ENCODE data around the gene SPRR2A. TPM values are rescaled to one million over a fixed set of nuclear protein-coding genes. Genes with fewer than 3 reads are reported as not detected.

SPRR2A gene
- total RNA-seq, 1 experiment from 2014 or later: not detected

- no peaks in the 10 kb centered on the region for H3K9me3 ChIP-seq
- TF ChIP-seq CTCF (IDR thresholded peaks at IDR 0.05; ENCODE audit: insufficient read depth in 1 of 2, low read depth in 1 of 2, low read length in 1 of 2, severe bottlenecking in 1 of 2, unreplicated experiment in 1 of 2): no peak
- no peaks in the 10 kb centered on the region for H3K36me3 ChIP-seq (ENCODE audit: control insufficient read depth, insufficient read depth, low read length)
- Mint-ChIP-seq H3K4me1 (ENCODE audit: low read depth, unreplicated experiment) (no peaks in the 10 kb centered on the region), H3K27me3 (ENCODE audit: insufficient read depth, unreplicated experiment) (peaks cover 3% of the 10 kb centered on the region), H3K27ac (ENCODE audit: unreplicated experiment) (no peak overlapping the region), H3K4me3 (ENCODE audit: unreplicated experiment) (no peak overlapping the region), H3K36me3 (ENCODE audit: insufficient read depth, unreplicated experiment) (no peaks in the 10 kb centered on the region), H3K9me3 (ENCODE audit: unreplicated experiment) (no peaks in the 10 kb centered on the region)
- intact Hi-C loops (cut with micrococcal nuclease; ENCODE audit: unreplicated experiment): no loop called here
- H3K4me3 ChIP-seq (ENCODE audit: low read depth, low read length): no peak overlapping the region
- no peak for DNase-seq
- no peaks in the 10 kb centered on the region for H3K27me3 ChIP-seq (replicated peaks; ENCODE audit: control insufficient read depth, insufficient read depth, low read length)
- BruUV-seq (replicated peaks): no TSS peak
- ChIA-PET POLR2A (no interaction called here), CTCF (no interaction called here)
- H3K4me1 ChIP-seq: no peaks in the 10 kb centered on the region
Measured at GRCh38 chr1:153028766-153029165, 28.5 kb downstream of the SPRR2A start.

GRCh38 chr1:153025797-153026196 lies 31.5 kb downstream of the SPRR2A start:
- DNase-seq: no peak
- Mint-ChIP-seq H3K4me3 (ENCODE audit: unreplicated experiment) (no peak overlapping the region), H3K27me3 (ENCODE audit: insufficient read depth, unreplicated experiment) (peaks cover 3% of the 10 kb centered on the region), H3K27ac (ENCODE audit: unreplicated experiment) (no peak overlapping the region), H3K9me3 (ENCODE audit: unreplicated experiment) (no peaks in the 10 kb centered on the region), H3K36me3 (ENCODE audit: insufficient read depth, unreplicated experiment) (no peaks in the 10 kb centered on the region), H3K4me1 (ENCODE audit: low read depth, unreplicated experiment) (no peaks in the 10 kb centered on the region)
- Histone ChIP-seq H3K36me3 (ENCODE audit: control insufficient read depth, insufficient read depth, low read length) (no peaks in the 10 kb centered on the region), H3K4me3 (ENCODE audit: low read depth, low read length) (no peak overlapping the region), H3K27me3 (replicated peaks; ENCODE audit: control insufficient read depth, insufficient read depth, low read length) (no peaks in the 10 kb centered on the region), H3K4me1 (no peaks in the 10 kb centered on the region), H3K9me3 (no peaks in the 10 kb centered on the region)
- ChIA-PET CTCF (no interaction called here), POLR2A (no interaction called here)
- BruUV-seq (replicated peaks): no TSS peak
- TF ChIP-seq CTCF (IDR thresholded peaks at IDR 0.05; ENCODE audit: insufficient read depth in 1 of 2, low read depth in 1 of 2, low read length in 1 of 2, severe bottlenecking in 1 of 2, unreplicated experiment in 1 of 2): no peak
- intact Hi-C loops (cut with micrococcal nuclease; ENCODE audit: unreplicated experiment): no loop called here

- H3K4me3 Mint-ChIP-seq (ENCODE audit: unreplicated experiment): no peak overlapping the region
- no peak for DNase-seq
- H3K4me1 Mint-ChIP-seq (ENCODE audit: low read depth, unreplicated experiment): no peaks in the 10 kb centered on the region
- H3K27me3 Mint-ChIP-seq (ENCODE audit: insufficient read depth, unreplicated experiment): peaks cover 7% of the 10 kb centered on the region
- no peak overlapping the region for H3K27ac Mint-ChIP-seq (ENCODE audit: unreplicated experiment)
- Histone ChIP-seq H3K9me3 (no peaks in the 10 kb centered on the region), H3K36me3 (ENCODE audit: control insufficient read depth, insufficient read depth, low read length) (no peaks in the 10 kb centered on the region), H3K4me3 (ENCODE audit: low read depth, low read length) (no peak overlapping the region), H3K27me3 (replicated peaks; ENCODE audit: control insufficient read depth, insufficient read depth, low read length) (no peaks in the 10 kb centered on the region), H3K4me1 (no peaks in the 10 kb centered on the region)
- no peak for TF ChIP-seq CTCF (IDR thresholded peaks at IDR 0.05; ENCODE audit: insufficient read depth in 1 of 2, low read depth in 1 of 2, low read length in 1 of 2, severe bottlenecking in 1 of 2, unreplicated experiment in 1 of 2)
- H3K36me3 Mint-ChIP-seq (ENCODE audit: insufficient read depth, unreplicated experiment): no peaks in the 10 kb centered on the region
- ChIA-PET CTCF (no interaction called here), POLR2A (no interaction called here)
- BruUV-seq (replicated peaks): no TSS peak
- H3K9me3 Mint-ChIP-seq (ENCODE audit: unreplicated experiment): no peaks in the 10 kb centered on the region
- intact Hi-C loops (cut with micrococcal nuclease; ENCODE audit: unreplicated experiment): no loop called here
Measured at GRCh38 chr1:153024413-153024812, 32.9 kb downstream of the SPRR2A start.
